HG02852 (cell line): ENCODE measurements around the gene DNALI1.

Experiments used
- ATAC-seq: cut with Tn5 transposase; IDR thresholded peaks from one replicate; pipeline ENCODE4 v1.9.1; 2021; ENCODE audit warnings: mild to moderate bottlenecking, moderate library complexity; ENCODE audit not compliant: unreplicated experiment

Gene DNALI1

DNA sequence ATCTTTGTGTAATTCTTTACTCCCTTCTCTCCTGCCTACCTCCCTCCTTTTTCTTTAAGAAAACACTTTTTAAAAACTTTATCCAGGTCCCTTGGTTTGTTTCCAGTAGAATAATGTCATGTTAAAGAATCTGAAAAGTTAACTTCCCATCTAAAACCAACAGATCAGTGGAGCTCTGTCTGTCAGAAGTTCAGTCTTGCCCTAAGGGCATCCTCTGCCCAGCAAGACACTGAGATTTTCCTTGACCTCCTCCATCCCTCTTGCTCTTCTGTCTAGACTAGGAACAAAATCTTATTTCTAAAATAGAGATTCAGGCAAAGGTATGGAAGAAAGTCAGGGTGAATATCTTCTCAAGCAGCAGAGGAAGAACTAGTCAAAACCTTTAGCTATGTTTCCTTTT lies 44.7 kb downstream of the DNALI1 start:
- ATAC-seq: no peak

DNA sequence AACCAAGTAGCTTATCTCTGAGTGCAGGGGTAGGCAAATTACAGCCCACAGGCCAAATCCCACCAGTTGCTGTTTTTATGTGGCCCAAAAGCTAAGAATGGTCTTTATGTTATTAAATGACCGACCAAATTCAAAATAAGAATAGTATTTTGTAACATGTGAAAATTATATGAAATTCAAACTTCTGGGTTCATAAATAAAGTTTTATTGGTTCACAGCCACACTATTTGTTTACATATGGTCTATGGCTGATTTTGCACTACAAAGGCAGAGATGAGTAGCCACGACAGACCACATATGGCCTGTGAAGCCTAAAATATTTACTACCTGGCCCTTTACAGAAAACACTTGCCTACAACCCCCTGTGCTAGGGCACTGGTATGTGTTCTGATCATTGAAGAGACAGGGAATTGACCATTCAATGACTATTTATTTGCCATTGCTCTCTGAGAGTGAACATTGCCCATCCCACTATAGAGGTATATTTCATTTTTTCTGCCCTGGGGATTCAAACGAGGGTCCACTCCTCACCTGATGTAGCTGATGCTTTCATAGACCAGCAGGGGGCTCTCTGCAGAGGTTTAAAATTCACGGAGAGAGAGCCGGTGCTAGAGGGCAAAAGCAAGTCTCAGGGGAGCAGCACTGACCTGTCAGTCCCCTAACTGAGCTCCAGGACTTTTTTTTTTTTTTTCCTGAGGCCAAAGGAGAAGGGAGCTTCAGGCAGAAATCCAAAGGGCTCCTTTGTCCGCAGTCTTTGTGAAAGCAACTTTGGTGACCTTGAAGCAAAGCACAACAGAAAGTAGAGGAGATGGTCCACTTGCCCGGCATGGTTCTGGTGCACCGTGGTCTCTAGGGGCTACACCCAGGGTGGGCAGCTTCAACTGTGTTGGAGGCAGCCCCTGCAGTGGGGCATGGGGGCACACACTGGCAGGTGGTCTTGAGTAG lies 46.3 kb downstream of the DNALI1 start:
- ATAC-seq: no peak

- ATAC-seq: no peak
These were observed 48.4 kb downstream of the DNALI1 start for GRCh38 chr1:37605061-37605650.

DNA sequence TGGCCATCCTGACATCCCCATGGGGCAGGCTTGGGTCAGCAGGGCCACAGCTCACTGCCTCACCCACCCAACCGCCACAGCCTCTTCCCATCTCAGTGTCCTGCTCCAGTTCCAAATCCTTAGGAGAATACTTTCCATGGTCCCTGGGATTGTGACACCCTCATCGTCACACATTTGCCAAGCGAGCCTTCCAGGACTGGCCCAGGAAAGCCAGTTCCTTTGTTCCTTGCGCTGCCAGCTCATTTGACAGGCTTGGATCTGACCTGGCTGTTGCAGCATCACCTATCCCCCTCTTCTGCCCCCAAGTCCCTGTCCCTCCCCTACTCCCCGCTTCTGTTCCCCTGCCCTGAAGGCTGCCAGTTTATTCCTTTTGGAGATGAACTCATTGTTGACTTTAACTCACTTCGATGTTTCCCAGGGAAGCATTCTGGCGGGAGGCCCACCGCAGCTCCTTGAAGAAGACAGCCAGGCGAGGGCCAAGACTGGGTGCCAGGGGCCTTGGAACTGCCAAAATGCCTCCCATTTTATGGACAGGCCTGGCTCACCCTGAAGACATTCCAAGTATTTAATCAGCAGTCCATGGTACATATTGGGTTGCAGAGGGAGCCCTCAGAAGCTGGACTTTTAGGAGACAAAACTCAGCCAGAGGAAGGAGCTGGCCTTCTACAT lies 49.2 kb downstream of the DNALI1 start:
- ATAC-seq: no peak

DNA sequence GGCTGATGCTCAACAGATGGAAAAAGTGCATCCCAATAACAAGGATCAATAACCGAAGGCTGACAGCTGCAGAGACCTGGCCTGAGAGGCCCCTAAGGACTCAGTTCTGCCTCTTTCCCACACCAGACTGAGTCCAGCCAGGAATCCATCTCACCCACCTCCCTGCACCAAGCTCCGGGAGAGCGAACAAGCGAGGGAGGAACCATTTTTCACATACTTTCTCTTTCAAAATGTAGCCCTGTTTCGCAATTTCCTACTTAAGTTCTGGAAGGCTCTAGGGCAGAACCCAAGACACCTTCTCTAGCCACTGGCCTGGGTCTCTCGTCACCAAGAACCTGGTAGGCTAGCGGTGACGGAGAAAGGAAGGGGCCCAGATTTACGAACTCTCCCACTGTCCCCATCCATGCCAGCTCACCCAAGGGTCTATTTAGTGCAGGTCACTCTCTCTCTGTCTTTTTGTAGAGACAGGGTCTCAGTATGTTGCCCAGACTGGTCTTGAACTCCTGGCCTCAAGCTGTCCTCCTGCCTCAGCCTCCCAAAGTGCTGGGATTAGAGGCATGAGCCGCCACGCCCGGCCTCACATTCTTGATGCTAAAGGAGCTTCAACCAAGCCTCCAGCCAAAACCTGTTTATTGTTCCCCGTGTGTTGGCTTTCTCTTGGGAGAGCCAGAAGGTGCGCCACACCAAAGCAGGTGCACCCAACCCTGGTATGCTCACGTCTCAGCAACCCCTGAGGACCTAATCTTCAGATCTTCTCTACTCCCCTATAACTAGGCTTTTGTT lies 49.9 kb downstream of the DNALI1 start:
- no peak for ATAC-seq

DNA sequence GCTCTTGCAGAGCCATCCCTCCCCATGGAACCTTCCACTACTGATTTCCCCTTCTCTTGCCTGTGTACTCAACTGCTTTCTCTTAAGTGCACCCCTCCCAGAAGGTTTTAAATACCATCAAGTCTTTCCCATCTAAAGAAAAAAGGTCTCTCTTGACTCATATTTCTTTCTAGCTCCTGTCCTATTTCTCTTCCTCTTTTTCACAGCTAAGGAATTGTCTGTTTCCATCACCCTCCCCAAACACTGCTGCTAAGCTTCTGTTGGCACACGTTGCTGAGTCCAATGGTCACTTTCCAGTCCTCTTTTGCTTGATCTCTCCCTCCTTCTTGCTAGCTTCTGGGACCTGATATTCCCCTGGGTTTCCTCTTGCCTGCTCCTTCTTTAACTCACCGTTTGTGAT lies 52.3 kb downstream of the DNALI1 start:
- no peak for ATAC-seq

DNA sequence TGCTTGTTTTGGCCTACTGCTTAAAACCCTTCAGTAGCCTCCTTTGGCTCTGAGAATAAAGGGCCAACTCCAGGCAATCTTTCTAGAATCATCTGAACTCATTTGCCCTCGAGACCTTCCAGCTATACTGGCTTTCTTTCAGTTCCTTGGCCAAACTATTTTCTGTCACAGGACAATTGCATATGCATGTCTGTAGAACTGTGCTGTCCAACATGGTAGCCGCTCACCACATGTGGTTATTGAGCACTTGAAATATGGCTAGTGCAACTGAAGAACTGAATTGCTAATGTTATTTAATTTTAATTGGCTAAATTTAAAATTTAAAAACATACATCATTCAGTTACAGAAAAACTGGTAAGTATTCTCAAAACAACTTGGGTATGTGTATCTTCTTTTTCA lies 53.3 kb downstream of the DNALI1 start:
- no peak for ATAC-seq

DNA sequence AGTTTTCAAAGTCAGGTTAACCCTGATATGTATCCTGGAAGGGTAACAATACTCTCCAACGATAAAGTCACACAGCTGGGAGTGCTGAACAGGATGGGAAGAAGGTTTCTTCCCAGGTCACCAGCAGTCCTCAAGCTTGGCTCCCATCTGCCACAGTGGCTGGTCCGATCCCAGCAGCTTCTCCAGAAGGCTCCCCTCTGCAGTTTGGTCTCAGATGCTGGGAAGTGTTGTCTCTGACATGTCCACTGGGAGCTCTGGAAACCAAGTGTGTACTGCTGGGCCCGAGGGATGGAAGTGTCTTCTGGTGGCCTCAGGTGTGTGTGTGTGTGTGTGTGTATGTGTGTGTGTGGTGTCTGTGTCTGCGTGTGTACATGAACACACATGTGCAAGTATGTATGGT lies 55.4 kb downstream of the DNALI1 start:
- no peak for ATAC-seq

DNA sequence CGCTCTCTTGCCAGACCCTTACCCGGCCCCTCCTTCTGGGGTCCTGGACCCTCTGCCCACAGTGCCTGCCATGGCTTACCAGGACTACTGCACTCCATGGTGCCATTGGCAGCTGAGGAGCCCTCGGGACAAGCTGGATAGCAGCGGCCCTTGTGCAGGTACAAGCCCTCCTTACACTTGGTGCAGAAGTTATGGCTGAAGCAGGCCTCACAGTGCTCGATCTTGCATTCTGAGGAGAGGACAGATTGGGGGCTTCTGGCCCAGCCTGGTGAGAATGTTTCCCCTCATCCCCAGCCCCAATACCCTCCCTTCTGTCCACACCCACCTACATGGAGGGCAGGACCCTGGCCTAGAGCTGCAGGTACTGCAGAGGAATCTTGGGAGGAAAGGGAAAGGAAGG lies 57.4 kb downstream of the DNALI1 start:
- ATAC-seq: no peak

DNA sequence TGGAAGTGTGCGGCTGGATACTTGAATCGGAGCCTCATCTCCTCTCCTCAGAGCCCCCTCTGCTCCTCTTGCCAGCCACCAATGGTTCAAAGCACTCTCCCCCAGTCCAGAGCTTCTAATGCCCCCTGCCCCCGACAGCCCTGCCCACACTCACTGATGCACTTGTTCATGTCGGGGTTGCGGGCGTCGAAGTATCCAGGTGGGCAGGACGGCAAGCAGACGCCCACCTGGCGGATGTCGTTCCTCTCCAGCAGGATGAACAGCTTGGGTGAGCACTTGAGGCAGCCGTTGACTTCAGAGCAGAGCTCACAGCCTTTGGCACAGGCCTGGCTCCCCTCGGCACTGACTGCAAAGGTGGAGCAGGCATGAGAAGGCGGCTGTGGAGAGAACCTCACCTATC lies 59.6 kb downstream of the DNALI1 start:
- no peak for ATAC-seq
